ENCODE measurements around the gene TNFRSF17. TPM values are rescaled to one million over a fixed set of nuclear protein-coding genes. Genes with fewer than 3 reads are reported as not detected.
"Not testable (repeated sequence)": the region's sequence is repeated elsewhere in the genome, so short reads cannot be mapped to it uniquely, and the experiment has no call there.

TNFRSF17 gene
- total RNA-seq, 2 donors from 2014 or later: not detected

DNA sequence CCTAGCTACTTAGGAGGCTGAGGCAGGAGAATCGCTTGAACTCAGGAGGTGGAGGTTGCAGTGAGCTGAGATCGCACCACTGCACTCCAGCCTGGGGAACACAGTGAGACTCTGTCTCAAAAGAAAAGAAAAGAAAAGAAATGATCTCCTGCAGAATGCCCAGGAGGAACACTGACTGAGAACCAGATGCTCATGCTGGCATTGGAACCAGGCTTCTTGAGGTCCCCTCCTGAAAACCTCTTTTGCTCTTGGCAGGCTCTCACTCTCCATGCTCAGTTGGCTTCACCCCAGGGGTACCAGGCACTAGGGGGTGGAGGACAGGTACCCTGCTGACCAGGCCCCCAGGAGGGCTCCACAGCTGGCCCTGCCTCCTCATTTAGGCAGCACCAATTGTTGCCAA lies 8.5 kb upstream of the TNFRSF17 start:
- H3K9me3 ChIP-seq: no peaks in the 10 kb centered on the region
- H3K27me3 ChIP-seq: no peaks in the 10 kb centered on the region
- H3K27ac ChIP-seq: no peak overlapping the region
- no peaks in the 10 kb centered on the region for H3K36me3 ChIP-seq
- H3K4me1 ChIP-seq: no peaks in the 10 kb centered on the region
- DNase-seq (ENCODE audit: low spot score): no peak
- TF ChIP-seq, protein P1, sequence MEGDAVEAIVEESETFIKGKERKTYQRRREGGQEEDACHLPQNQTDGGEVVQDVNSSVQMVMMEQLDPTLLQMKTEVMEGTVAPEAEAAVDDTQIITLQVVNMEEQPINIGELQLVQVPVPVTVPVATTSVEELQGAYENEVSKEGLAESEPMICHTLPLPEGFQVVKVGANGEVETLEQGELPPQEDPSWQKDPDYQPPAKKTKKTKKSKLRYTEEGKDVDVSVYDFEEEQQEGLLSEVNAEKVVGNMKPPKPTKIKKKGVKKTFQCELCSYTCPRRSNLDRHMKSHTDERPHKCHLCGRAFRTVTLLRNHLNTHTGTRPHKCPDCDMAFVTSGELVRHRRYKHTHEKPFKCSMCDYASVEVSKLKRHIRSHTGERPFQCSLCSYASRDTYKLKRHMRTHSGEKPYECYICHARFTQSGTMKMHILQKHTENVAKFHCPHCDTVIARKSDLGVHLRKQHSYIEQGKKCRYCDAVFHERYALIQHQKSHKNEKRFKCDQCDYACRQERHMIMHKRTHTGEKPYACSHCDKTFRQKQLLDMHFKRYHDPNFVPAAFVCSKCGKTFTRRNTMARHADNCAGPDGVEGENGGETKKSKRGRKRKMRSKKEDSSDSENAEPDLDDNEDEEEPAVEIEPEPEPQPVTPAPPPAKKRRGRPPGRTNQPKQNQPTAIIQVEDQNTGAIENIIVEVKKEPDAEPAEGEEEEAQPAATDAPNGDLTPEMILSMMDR (IDR thresholded peaks at IDR 0.05): no peak
- no peak overlapping the region for H3K4me3 ChIP-seq

DNA sequence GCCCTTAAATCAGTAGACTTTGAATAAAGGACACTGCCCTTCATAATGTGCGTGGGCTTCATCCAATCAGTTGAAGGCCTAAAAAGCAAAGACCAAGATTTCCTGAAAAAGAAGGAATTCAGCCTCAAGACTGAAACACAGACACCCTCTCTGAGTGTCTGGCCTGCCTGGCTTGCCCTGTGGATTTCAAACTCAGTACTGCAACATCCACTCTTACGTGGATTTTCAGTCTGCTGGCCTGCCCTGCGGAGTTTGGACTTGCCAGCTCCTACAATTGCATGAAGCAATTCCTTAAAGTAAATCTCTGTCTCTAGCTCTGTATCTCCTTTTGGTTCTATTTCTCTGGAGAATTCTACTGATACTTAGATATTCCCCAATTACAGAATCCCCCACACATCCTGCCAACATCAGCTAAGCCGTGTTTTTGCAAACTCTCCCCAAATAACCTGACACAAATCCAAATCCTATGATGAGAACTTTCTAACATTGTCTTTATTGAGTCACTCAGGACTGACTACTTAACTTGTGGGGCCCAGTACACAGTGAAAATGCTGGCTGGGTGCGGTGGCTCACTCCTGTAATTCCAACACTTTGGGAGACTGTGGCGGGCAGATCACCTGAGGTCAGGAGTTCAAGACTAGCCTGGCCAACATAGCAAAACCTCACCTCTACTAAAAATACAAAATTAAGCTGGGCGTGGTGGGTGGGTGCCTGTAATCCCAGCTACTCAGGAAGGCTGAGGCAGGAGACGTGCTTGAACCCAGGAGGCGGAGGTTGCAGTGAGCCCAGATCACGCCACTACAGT lies 7.2 kb upstream of the TNFRSF17 start:
- Histone ChIP-seq H3K36me3 (no peaks in the 10 kb centered on the region), H3K4me1 (no peaks in the 10 kb centered on the region), H3K27me3 (no peaks in the 10 kb centered on the region), H3K4me3 (no peak overlapping the region), H3K27ac (no peak overlapping the region), H3K9me3 (no peaks in the 10 kb centered on the region)
- no peak for DNase-seq (ENCODE audit: low spot score)
- TF ChIP-seq, protein P1 (IDR thresholded peaks at IDR 0.05): no peak

DNA sequence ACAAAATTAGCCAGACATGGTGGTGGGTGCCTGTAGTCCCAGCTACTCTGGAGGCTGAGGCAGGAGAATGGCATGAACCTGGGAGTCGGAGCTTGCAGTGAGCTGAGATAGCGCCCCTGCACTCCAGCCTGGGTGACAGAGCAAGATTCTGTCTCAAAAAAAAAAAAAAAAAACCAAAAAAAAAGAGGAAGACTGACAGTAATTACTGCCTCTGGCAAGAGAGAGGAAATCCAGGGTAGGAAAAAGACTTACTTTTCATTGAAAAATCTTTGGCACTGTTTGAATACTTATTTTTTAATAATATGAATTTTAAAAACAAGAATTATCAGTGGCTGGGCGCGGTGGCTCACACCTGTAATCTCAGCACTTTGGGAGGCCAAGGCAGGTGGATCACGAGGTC lies 2.6 kb upstream of the TNFRSF17 start:
- not testable (repeated sequence) for DNase-seq (ENCODE audit: low spot score); H3K27ac ChIP-seq; H3K4me3 ChIP-seq; H3K4me1 ChIP-seq; H3K36me3 ChIP-seq; H3K27me3 ChIP-seq; H3K9me3 ChIP-seq

DNA sequence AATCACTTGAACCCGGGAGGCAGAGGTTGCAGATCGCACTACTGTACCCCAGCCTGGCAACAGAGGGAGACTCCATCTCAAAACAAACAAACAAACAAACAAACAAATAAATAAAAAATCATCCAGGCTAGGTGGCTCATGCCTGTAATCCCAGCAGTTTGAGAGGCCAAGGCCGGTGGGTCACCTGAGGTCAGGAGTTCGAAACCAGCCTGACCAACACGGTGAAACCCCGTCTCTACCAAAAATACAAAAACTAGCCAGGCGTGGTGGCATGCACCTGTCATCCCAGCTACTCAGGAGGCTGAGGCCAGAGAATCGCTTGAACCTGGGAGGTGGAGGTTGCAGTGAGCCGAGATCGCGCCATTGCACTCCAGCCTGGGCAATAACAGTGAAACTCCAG lies 2.0 kb upstream of the TNFRSF17 start:
- H3K4me3 ChIP-seq; H3K36me3 ChIP-seq; DNase-seq (ENCODE audit: low spot score); H3K4me1 ChIP-seq; H3K27me3 ChIP-seq; H3K27ac ChIP-seq; H3K9me3 ChIP-seq: not testable (repeated sequence)

DNA sequence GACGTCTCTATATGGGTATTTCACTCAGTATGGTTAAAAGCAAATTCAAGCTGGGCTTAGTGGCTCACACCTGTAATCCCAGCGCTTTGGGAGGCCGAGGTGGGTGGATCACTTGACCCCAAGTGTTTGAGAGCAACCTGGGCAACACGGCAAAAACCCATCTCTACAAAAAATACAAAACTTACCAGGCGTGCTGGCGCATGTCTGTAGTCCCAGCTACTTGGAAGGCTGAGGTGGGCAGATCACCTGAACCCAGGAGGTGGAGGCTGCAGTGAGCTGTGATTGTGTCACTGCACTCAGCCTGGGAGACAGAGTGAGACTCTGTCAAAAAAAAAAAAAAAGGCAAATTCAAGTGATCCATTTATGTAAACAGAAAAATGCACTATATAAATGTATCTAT lies 1.3 kb upstream of the TNFRSF17 start:
- TF ChIP-seq, protein P1 (IDR thresholded peaks at IDR 0.05): no peak
- Histone ChIP-seq H3K27me3 (no peaks in the 10 kb centered on the region), H3K36me3 (no peaks in the 10 kb centered on the region), H3K4me3 (no peak overlapping the region), H3K9me3 (no peaks in the 10 kb centered on the region), H3K27ac (no peak overlapping the region), H3K4me1 (no peaks in the 10 kb centered on the region)
- DNase-seq (ENCODE audit: low spot score): no peak

DNA sequence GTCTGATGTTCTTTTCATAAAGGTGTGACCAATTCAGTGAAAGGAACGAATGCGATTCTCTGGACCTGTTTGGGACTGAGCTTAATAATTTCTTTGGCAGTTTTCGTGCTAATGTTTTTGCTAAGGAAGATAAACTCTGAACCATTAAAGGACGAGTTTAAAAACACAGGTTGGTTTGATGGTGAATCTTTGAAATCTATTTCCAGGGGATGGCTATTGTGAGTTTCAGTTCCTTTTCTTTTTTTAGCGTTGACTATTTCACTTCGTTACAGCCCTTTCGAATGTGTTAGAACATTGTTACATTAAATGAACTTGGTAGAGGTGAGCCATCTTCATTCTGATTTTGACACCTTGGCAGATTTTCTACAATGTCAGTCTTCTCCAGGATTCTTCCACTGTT lies 1.2 kb downstream of the TNFRSF17 start:
- TF ChIP-seq, protein P1 (IDR thresholded peaks at IDR 0.05): no peak
- Histone ChIP-seq H3K36me3 (no peaks in the 10 kb centered on the region), H3K4me3 (no peak overlapping the region), H3K4me1 (no peaks in the 10 kb centered on the region), H3K27ac (no peak overlapping the region), H3K9me3 (no peaks in the 10 kb centered on the region), H3K27me3 (no peaks in the 10 kb centered on the region)
- DNase-seq (ENCODE audit: low spot score): no peak

Data from right atrium auricular region (tissue), 2 donors.